ENCODE measurements around the gene DAAM2.

The DAAM2 gene

GRCh38 chr6:39902786-39903465, 110.8 kb downstream of the DAAM2 start:
- no peak overlapping the region for H3K4me3 ChIP-seq (ENCODE audit: low read length)
- no peak for TF ChIP-seq ZNF274 (IDR thresholded peaks at IDR 0.05; ENCODE audit: low read depth, low read length)

GRCh38 chr6:39903656-39904055, 111.5 kb downstream of the DAAM2 start:
- TF ChIP-seq ZNF274 (IDR thresholded peaks at IDR 0.05; ENCODE audit: low read depth, low read length) = no peak
- no peak overlapping the region for H3K4me3 ChIP-seq (ENCODE audit: low read length)

GRCh38 chr6:39904946-39905639, 112.9 kb downstream of the DAAM2 start:
- no peak overlapping the region for H3K4me3 ChIP-seq (ENCODE audit: low read length)
- no peak for TF ChIP-seq ZNF274 (IDR thresholded peaks at IDR 0.05; ENCODE audit: low read depth, low read length)

GRCh38 chr6:39905640-39905975, 113.4 kb downstream of the DAAM2 start:
- TF ChIP-seq ZNF274 (IDR thresholded peaks at IDR 0.05; ENCODE audit: low read depth, low read length) = no peak
- H3K4me3 ChIP-seq (ENCODE audit: low read length) = no peak overlapping the region

- H3K4me3 ChIP-seq (ENCODE audit: low read length) = no peak overlapping the region
- TF ChIP-seq ZNF274 (IDR thresholded peaks at IDR 0.05; ENCODE audit: low read depth, low read length) = no peak
These were observed 114.2 kb downstream of the DAAM2 start for GRCh38 chr6:39906318-39906761.

- H3K4me3 ChIP-seq (ENCODE audit: low read length) = no peak overlapping the region
- TF ChIP-seq ZNF274 (IDR thresholded peaks at IDR 0.05; ENCODE audit: low read depth, low read length) = no peak
These were observed 115.8 kb downstream of the DAAM2 start for GRCh38 chr6:39907871-39908575.

GRCh38 chr6:39908838-39909583, 116.8 kb downstream of the DAAM2 start:
- no peak overlapping the region for H3K4me3 ChIP-seq (ENCODE audit: low read length)
- no peak for TF ChIP-seq ZNF274 (IDR thresholded peaks at IDR 0.05; ENCODE audit: low read depth, low read length)

- TF ChIP-seq ZNF274 (IDR thresholded peaks at IDR 0.05; ENCODE audit: low read depth, low read length) = no peak
- H3K4me3 ChIP-seq (ENCODE audit: low read length) = no peak overlapping the region
These were observed 117.5 kb downstream of the DAAM2 start for GRCh38 chr6:39909701-39910100.

GRCh38 chr6:39910164-39910563, 118.0 kb downstream of the DAAM2 start:
- TF ChIP-seq ZNF274 (IDR thresholded peaks at IDR 0.05; ENCODE audit: low read depth, low read length) = no peak
- H3K4me3 ChIP-seq (ENCODE audit: low read length) = no peak overlapping the region

- TF ChIP-seq ZNF274 (IDR thresholded peaks at IDR 0.05; ENCODE audit: low read depth, low read length) = no peak
- H3K4me3 ChIP-seq (ENCODE audit: low read length) = no peak overlapping the region
These were observed 118.6 kb downstream of the DAAM2 start for GRCh38 chr6:39910744-39911143.

- H3K4me3 ChIP-seq (ENCODE audit: low read length) = no peak overlapping the region
- no peak for TF ChIP-seq ZNF274 (IDR thresholded peaks at IDR 0.05; ENCODE audit: low read depth, low read length)
These were observed 119.4 kb downstream of the DAAM2 start for GRCh38 chr6:39911513-39912125.

- no peak overlapping the region for H3K4me3 ChIP-seq (ENCODE audit: low read length)
- TF ChIP-seq ZNF274 (IDR thresholded peaks at IDR 0.05; ENCODE audit: low read depth, low read length) = no peak
These were observed 120.3 kb downstream of the DAAM2 start for GRCh38 chr6:39912446-39912845.

GRCh38 chr6:39913391-39913916, 121.3 kb downstream of the DAAM2 start:
- no peak overlapping the region for H3K4me3 ChIP-seq (ENCODE audit: low read length)
- TF ChIP-seq ZNF274 (IDR thresholded peaks at IDR 0.05; ENCODE audit: low read depth, low read length) = no peak

- H3K4me3 ChIP-seq (ENCODE audit: low read length) = no peak overlapping the region
- no peak for TF ChIP-seq ZNF274 (IDR thresholded peaks at IDR 0.05; ENCODE audit: low read depth, low read length)
These were observed 122.1 kb downstream of the DAAM2 start for GRCh38 chr6:39914239-39914638.
